DOHH2 (cell line): ENCODE data around the gene ZBTB7C.

ENCODE experiments used
- H3F3A ChIP-seq: fragments of 200-600 bp; sonication (generic), shearing (Covaris generic); 2 replicates; pipeline ENCODE4 v1.6.0; 2016; ENCODE audit warnings: antibody characterized with exemption, mild to moderate bottlenecking; ENCODE audit not compliant: control insufficient read depth, insufficient read depth
- H3K27ac ChIP-seq: fragments of 200-600 bp; sonication (generic); 2 replicates; pipeline ENCODE4 v1.5.1; 2014; ENCODE audit warnings: low read depth, mild to moderate bottlenecking, low read length, moderate library complexity
- H3K27me3 ChIP-seq: fragments of 200-600 bp; sonication (generic); 2 replicates; pipeline ENCODE4 v1.6.1; 2014; ENCODE audit warnings: mild to moderate bottlenecking, low read length, mixed read lengths; ENCODE audit not compliant: control insufficient read depth
- H3K36me3 ChIP-seq: fragments of 200-600 bp; sonication (generic); 2 replicates; pipeline ENCODE4 v1.6.1; 2014; ENCODE audit warnings: mild to moderate bottlenecking, low read length, moderate library complexity, mixed read lengths; ENCODE audit not compliant: control insufficient read depth
- H3K4me1 ChIP-seq: fragments of 200-600 bp; sonication (generic); 2 replicates; pipeline ENCODE4 v1.6.1; 2014; ENCODE audit warnings: mild to moderate bottlenecking, low read length, mixed read lengths; ENCODE audit not compliant: control insufficient read depth
- H3K4me2 ChIP-seq: fragments of 200-600 bp; sonication (generic); 2 replicates; pipeline ENCODE4 v1.6.0; 2014; ENCODE audit warnings: mild to moderate bottlenecking, low read length, moderate library complexity
- H3K4me3 ChIP-seq: fragments of 200-600 bp; sonication (generic); 2 replicates; pipeline ENCODE4 v1.5.1; 2014; ENCODE audit warnings: mild to moderate bottlenecking, low read length, mixed read lengths
- H3K79me2 ChIP-seq: fragments of 200-600 bp; sonication (generic); 2 replicates; pipeline ENCODE4 v1.6.1; 2014; ENCODE audit warnings: mild to moderate bottlenecking, low read length, mixed read lengths; ENCODE audit not compliant: control insufficient read depth
- H3K9me2 ChIP-seq: fragments of 200-600 bp; sonication (generic); replicated peaks from 2 replicates; pipeline ENCODE4 v1.6.1; 2014; ENCODE audit warnings: mild to moderate bottlenecking, low read length, mixed read lengths; ENCODE audit not compliant: control insufficient read depth
- H3K9me3 ChIP-seq: fragments of 200-600 bp; sonication (generic); 2 replicates; pipeline ENCODE4 v1.6.1; 2014; ENCODE audit warnings: antibody characterized with exemption, low read length, mixed read lengths; ENCODE audit not compliant: control insufficient read depth, insufficient read depth
- H4K20me1 ChIP-seq: fragments of 200-600 bp; sonication (generic); 2 replicates; pipeline ENCODE4 v1.6.0; 2014; ENCODE audit warnings: low read depth, mild to moderate bottlenecking, antibody characterized with exemption, low read length, moderate library complexity; ENCODE audit not compliant: control insufficient read depth, insufficient read depth
- CTCF ChIP-seq: fragments of 200-600 bp; sonication (generic); IDR thresholded peaks from one replicate; pipeline ENCODE4 v1.5.1; 2014; ENCODE audit warnings: antibody characterized with exemption, mild to moderate bottlenecking, low read depth, low read length; ENCODE audit not compliant: poor library complexity, severe bottlenecking
- EZH2phosphoT487 ChIP-seq: fragments of 200-600 bp; sonication (generic); IDR thresholded peaks from 2 replicates; pipeline ENCODE4 v1.6.1; 2017; ENCODE audit warnings: borderline replicate concordance, mild to moderate bottlenecking, antibody characterized with exemption, low read length, moderate library complexity, mixed read lengths

Gene ZBTB7C

DNA sequence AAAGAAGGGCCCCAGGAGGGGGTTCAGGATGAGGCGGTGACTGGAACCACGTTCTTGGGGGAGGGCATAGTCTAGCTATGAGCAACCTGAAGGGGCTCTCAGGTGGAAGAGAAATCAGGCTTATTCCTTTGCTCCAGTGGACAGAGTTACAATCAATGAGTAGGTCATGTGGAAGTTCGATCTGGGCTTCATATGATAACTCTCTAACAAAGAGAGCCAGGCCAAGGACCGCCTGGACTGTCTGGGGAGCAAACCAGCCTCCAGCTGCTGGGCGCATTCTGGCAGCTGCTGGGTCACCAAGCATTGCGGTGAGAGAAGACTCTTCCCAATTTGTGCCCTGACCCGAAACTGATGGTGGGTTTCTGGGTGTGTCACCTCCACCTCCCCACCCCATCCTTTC lies 298.4 kb downstream of the ZBTB7C start:
- H4K20me1 ChIP-seq, result no peaks in the 10 kb centered on the region

DNA sequence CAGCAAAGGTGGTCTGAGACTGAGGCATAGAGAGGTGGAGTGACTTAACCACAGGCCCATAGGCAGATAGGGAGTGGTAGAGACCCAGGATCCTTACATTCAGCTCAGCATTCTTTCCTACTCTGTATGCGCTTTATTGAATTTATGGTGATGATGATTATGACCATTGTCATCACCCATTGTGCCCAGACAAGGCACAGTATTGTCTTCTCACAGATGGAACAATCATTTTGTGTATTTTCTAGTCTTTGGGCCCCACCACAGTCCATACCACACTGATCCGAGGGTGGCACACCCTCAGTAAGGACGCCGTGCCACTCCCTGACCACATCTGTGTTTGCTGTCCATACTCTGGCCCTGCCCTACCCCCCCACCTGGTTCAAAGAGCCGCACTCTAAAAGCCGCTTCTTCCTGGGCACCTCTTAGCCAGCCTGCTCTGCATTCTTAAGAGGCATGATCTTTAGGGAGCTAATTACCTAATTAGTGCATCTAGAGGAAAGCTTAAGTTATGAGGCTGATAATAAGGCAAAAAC lies 299.2 kb downstream of the ZBTB7C start:
- H3K9me2 ChIP-seq, result no peaks in the 10 kb centered on the region
- H3K79me2 ChIP-seq, result no peaks in the 10 kb centered on the region
- no peak overlapping the region for H3K4me2 ChIP-seq
- H3K27me3 ChIP-seq, result peaks cover 8% of the 10 kb centered on the region; the same call in 1 of the 2 replicates
- no peaks in the 10 kb centered on the region for H3K4me1 ChIP-seq
- H4K20me1 ChIP-seq, result no peaks in the 10 kb centered on the region
- H3K9me3 ChIP-seq, result no peaks in the 10 kb centered on the region
- H3K36me3 ChIP-seq, result no peaks in the 10 kb centered on the region
- no peaks in the 10 kb centered on the region for H3F3A ChIP-seq
- no peak overlapping the region for H3K27ac ChIP-seq
- TF ChIP-seq EZH2phosphoT487 (no peak), CTCF (no peak)
- no peak overlapping the region for H3K4me3 ChIP-seq

More for the DNA sequence above, 298.4 kb downstream of the ZBTB7C start:
- H3K4me1 ChIP-seq, result no peaks in the 10 kb centered on the region
- H3K4me2 ChIP-seq, result no peak overlapping the region
- H3K9me2 ChIP-seq, result no peaks in the 10 kb centered on the region
- peaks cover 6% of the 10 kb centered on the region; the same call in 1 of the 2 replicates for H3K27me3 ChIP-seq
- H3K4me3 ChIP-seq, result no peak overlapping the region
- no peaks in the 10 kb centered on the region for H3K36me3 ChIP-seq
- H3K79me2 ChIP-seq, result no peaks in the 10 kb centered on the region
- no peak overlapping the region for H3K27ac ChIP-seq
- TF ChIP-seq EZH2phosphoT487, result no peak
- no peak for TF ChIP-seq CTCF
- no peaks in the 10 kb centered on the region for H3F3A ChIP-seq
- no peaks in the 10 kb centered on the region for H3K9me3 ChIP-seq

DNA sequence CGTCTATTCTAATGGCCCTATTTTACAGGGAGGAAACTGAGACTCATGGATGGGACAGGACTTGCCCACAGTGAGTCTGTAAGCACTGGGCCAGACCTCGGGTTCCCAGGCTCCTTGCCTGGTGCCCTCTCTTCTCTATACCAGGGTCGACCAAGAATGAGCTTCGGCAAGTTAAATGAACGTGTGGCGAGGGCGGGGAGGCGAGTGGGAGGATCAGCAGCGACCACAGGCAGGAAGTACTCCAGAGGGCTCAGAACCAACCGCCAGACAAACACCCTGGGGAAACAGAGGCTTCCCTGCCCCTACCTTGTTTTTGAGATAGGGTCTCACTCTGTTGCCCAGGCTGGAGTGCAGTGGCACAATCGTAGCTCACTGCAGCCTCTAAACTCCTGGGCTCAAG lies 301.0 kb downstream of the ZBTB7C start:
- Histone ChIP-seq H3K36me3 (no peaks in the 10 kb centered on the region), H3K4me1 (no peaks in the 10 kb centered on the region), H3K9me3 (no peaks in the 10 kb centered on the region), H3K4me2 (no peak overlapping the region), H3K9me2 (no peaks in the 10 kb centered on the region), H3K79me2 (no peaks in the 10 kb centered on the region), H3K4me3 (no peak overlapping the region), H4K20me1 (no peaks in the 10 kb centered on the region), H3K27me3 (peaks cover 13% of the 10 kb centered on the region), H3K27ac (no peak overlapping the region), H3F3A (no peaks in the 10 kb centered on the region)
- no peak for TF ChIP-seq EZH2phosphoT487
- no peak for TF ChIP-seq CTCF
